ENCODE results near the gene F3. TPM values are rescaled to one million over a fixed set of nuclear protein-coding genes. Genes with fewer than 3 reads are reported as not detected.

F3 gene
- total RNA-seq, 1 donor from 2014 or later = 356 TPM

DNA sequence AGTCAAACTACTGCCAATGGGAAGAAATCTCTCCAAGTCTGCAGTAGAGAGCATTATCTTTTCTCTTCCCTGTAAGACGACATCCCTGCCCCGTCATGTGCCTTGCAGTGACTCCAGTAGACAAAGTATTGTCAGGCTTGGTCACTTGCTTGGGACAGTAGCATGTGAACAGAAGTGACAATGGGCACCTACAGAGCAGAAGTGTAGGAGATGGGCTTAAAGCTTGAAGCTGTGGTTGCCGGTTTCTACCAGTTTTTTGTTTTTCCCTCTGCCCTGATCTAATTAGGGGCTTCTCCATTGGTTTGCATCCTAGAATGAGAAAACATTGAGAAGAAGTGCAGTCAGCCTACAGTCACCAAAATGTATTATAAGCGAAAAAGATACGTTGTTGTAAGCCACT lies 12.7 kb downstream of the F3 start:
- DNase-seq (ENCODE audit: low spot score) = no peak

GRCh38 chr1:94528299-94528698 lies 13.3 kb downstream of the F3 start:
- DNase-seq (ENCODE audit: low spot score) = no peak

DNA sequence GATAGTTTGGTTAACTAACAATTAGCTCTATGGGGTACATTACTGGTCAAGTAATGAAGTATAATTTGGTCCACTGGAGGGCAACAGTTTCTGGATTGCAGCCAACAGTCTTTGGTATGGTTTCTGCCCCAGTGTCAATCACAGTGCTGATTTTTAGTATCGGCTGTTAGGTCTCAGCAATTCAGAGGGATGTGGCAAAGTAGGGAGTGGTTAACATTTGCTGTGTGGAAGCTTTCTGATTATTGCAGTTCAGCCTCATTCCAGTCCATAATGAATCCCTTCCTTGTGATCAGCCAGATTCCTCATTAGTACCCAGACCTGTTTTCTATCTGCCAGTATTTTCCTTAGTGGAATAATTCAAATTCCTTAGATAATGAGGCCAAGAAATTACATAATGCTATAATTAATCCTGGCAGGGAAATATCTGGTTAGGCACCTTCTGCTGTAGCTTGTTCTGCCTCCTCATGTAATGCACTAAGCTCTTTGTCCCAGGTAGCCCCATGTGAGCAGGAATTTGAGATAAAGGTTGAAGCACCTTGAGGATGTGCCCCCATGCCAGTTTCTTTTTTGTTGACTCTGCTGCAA lies 14.0 kb downstream of the F3 start:
- DNase-seq (ENCODE audit: low spot score) = peak; percentile 33

DNA sequence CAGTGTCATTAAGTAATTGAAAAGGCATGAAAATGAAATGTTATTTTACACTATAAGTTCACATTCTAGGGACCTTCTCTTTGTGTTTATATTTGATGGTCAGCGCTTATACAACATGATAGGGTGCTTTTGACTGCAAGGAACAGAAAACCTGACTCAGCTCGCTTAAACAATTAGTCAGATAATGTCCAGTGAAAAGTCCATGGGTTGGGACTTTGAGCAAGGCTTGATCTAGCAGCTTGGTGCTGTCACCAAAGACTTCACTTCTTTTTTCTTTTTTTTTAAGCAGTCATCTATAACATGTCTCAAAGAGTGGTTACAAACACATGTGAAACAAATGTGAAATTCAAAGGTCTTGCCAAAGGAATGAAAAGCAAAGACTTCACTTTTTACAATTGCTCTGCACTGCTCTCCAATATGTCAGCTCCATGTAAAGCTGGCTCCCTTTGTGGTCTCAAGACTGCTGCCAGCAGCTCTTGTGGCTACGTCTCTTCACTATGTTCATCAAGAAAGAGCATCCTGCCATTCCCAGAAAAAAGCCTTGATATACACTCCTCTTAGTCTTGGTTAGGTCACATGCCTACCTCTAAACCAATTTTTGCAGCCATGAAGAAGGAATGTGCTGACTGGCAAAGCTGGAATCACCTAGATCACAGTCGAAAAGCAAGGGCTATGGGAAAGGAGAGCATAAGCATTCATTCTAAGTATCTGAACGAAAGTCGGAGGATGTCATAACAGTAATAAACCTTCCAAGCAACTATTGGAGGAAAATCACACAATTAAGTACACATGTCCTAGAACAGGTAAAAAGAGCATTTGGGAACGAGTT lies 15.2 kb downstream of the F3 start:
- no peak for DNase-seq (ENCODE audit: low spot score)

- no peak for DNase-seq (ENCODE audit: low spot score)
These were observed 17.0 kb downstream of the F3 start for GRCh38 chr1:94524531-94524930.

DNA sequence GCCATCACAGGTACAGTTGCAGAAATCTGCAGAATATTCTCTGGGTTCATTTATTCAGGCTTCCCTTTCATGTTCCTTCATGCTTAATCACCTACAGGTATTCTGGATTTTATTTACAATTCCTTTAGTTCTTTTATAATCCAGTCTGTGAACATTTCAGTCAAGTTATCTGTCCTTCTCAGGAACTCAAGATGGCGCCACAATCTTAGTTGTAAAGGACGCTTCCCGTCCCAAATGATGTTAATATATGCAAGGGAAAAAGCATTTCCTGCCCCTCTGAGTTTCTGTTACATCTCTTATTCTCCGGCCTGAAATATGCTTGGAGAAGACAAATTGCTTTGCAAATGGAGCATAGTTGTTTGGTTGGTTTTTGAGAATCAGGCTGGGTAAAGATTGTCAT lies 19.3 kb downstream of the F3 start:
- DNase-seq (ENCODE audit: low spot score) = peak; percentile 82

DNA sequence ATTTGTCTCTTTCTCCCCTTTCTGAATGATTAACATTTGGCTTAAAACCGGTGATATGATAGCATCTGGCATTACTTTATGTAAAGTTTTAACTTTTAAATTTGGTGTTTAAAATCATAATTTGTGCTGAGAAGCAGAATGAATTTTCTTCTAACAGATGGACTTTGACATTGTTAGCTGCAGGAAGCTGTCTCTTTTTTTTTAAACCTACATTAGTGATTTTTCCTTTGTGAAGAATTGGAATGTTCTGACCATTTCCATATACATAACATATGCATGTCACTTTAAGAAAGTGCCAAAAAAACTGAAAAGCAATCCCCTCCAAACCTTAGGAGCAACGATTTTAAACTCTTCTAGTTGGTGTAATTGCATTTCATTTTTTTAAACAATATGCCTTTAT lies 22.2 kb downstream of the F3 start:
- no peak for DNase-seq (ENCODE audit: low spot score)

DNA sequence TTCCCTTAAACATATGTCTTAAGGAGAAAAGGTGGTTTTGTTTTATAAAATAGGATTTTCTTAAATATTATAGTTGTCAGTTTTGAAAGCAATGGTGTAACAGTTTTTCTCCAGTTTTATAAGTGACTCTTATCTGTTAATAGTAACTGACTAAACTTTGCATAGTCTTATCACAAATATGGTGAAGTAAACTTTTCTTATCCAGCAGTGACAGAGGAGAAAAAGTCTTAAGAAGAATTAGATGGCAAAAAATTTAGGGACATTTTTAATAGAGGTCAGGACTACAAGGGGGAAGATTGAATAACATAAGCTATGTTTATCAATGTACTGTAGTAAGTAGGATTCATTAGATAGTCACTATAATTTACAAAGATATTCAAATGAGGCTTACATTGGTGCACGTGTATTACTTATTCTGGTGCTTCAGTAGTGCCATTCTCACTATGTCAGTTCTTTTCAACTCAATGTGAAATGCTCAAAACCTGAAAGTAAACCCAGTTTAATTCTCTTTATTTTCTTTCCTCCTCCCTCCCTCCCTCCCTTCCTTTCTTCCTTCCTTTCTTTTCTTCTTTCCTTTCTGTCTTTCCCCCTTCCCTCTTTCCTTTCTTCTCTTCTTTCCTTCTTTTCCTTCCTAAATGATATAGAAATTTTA lies 26.1 kb downstream of the F3 start:
- no peak for DNase-seq (ENCODE audit: low spot score)

GRCh38 chr1:94514095-94514727 lies 27.3 kb downstream of the F3 start:
- DNase-seq (ENCODE audit: low spot score) = peak; percentile 32

DNA sequence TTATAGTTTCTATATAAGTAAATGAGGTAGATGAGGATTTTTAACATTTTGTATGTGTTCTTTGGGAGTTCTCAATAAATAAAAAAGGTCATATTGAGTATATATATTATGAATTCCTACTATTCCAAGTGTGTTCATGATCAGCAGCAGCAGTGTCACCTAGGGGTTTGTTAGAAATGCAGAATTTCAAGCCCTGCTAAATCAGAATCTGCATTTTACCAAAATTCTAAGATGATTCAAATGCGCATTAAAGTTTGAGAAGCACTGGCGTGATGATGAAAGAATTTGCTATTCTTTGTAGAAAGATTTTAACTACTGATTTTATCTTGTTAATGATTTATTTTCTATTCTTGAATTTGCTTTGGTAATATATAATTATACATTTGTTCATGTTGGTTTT lies 28.7 kb downstream of the F3 start:
- DNase-seq (ENCODE audit: low spot score) = no peak

DNA sequence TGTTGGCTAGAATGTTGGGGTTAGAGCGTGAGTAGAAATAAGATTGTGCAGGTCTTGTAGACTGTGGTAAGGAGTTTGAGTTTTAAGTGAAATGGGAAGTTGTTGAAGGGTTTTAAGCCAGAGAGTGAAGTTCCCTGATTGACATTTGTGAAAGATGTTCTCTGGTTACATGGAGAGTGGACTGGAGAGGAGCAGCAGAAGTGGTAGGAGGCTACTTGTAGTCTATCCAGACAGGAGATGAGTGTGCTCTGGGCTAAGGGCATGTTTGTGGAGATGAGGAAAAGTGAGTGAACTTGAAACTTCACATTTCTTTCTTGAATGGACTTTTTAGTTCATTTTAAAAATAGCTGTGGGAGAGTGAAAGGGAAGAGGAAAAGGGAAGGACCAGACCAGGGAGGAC lies 37.0 kb downstream of the F3 start:
- no peak for DNase-seq (ENCODE audit: low spot score)

GRCh38 chr1:94503153-94503552 lies 38.4 kb downstream of the F3 start:
- no peak for DNase-seq (ENCODE audit: low spot score)

DNA sequence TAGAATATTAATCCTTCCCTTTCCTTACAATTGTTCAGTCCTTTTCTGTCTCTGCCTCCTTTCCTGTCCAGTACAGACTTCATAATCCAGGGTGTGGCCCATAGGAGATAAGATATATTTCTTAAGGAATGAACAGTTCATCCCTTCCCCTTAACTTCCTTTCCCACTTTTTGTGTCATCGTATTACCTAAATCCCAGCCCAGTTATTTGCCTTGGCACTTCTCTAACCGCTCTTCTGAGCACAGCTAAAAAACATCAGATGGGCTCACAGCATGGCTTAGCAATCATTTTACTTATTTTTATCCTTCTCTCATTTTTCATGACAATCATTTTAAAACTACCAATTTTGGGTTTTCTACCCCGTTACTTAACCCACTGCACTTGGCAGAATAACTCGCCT lies 39.6 kb downstream of the F3 start:
- DNase-seq (ENCODE audit: low spot score) = peak; percentile 40

DNA sequence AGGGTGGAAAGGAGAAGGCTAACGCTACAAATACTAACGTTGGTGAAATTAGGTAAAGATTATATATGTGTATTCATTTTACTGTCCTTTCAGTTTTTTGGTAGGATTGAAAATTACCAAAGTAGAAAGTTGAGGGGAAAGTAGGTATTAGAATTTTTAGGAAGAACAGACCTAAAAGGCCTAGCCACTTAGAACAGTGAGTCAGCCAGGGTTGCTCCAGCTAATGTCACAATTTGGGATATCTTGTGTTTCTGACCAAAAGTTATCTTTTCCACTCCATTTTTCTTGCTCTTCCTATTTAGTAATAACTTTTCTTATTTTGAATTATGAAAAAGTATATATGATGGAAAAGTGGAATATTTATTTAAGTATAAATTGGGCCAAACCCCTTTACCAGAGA lies 40.1 kb downstream of the F3 start:
- no peak for DNase-seq (ENCODE audit: low spot score)

GRCh38 chr1:94496076-94496755 lies 45.3 kb downstream of the F3 start:
- DNase-seq (ENCODE audit: low spot score) = no peak

DNA sequence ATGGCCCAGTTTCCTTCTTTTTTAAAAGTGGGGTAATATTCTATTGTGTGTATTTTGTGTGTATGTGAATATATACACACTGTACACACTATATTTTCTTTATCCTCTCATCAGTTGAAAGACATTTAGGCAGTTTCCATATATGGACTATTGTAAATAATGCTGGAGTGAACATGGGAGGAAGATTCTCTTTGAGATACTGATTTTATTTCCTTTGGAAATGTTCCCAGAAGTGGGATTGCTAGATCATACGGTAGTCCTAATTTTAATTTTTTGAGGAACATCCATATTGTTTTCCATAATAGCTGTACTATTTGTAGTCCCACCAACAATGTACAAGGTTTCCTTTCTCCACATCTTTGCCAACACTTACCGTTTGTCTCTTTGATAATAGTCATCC lies 51.0 kb downstream of the F3 start:
- no peak for DNase-seq (ENCODE audit: low spot score)

- no peak for DNase-seq (ENCODE audit: low spot score)
These were observed 54.6 kb downstream of the F3 start for GRCh38 chr1:94486990-94487389.

DNA sequence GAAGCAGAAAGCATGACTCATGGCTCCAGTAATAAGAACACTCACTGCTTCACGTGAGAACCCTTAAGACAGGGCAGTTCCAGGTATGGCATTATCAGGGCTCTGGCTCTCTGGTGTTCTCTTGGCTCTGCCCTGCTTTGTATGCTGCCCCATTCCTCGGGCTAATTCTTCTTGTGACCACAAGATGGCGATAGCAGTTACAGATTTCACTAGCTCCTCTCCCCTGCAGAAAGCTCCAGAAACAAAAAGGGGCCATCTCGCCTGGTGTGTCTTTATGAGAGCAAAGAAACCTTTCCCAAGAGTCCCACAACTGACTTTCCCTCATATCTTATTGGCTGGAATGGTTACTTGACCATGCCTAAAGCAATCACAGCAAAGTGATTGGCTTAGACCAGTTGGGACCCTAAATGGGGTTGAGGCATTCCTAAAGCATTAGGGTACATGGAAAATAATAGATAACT lies 60.1 kb downstream of the F3 start:
- DNase-seq (ENCODE audit: low spot score) = peak; percentile 72

GRCh38 chr1:94479682-94480081 lies 61.9 kb downstream of the F3 start:
- DNase-seq (ENCODE audit: low spot score) = no peak
